ENCODE results near the gene CDKAL1.
A peak's percentile ranks its signal among the peaks of the same experiment; 100 is the strongest.
"Not testable (repeated sequence)": the region's sequence is repeated elsewhere in the genome, so short reads cannot be mapped to it uniquely, and the experiment has no call there.

CDKAL1 gene

DNA sequence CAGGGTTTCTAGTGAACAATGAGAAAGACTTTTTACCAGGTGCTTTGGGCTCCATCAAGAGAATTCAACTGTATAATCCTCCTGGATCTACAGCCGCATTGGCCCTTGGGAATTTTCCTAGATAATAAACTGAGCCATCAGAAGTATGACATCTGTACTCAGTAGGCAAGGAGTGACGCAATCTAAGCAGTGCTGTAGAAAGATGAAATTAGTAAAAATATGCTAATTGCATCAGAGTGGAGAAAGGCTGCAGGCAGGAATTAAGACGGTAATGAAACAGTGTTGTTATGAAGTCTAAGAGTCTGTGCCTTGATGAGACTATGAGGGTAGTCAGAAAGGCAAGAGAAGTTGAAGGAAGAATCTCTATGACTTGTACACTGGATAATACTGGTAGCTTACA lies 551.4 kb downstream of the CDKAL1 start:
- no peak for DNase-seq

DNA sequence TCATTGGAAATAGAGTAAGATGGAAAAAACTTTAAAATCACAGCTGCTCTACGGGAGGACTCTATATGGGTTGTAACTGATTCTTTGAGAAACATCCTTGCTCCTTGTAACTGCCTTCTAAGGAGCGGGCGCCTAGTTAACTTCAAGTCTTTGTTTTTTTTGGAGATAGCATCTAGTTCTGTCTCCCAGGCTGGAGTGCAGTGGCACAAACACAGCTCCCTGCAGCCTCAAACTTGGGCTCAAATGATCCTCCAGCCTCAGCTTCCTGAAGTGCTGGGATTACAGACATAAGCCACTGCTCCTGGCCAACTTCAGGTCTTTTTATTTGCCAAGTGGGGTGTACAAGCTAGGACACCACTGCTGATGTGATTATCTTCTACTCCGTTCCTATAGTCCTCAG lies 552.9 kb downstream of the CDKAL1 start:
- DNase-seq, result no peak

DNA sequence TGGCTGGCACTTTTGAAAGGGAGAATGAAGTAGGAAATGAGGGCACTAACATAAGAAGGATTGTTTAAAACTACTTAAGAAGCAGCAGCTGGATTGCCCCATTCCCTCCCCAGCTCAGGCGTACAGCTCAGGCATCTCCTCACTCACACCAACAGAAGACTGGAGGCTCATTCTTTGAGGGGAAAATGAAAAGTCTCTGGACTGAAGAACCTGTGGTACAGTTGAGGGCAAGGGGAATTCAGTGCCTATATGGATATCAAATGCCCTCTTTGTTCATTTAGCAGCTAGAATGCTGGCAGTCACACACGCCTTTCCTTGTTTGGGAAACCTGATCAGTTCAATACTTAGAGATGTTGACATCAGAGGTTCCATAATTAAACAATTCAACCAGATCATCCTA lies 557.2 kb downstream of the CDKAL1 start:
- no peak for DNase-seq

DNA sequence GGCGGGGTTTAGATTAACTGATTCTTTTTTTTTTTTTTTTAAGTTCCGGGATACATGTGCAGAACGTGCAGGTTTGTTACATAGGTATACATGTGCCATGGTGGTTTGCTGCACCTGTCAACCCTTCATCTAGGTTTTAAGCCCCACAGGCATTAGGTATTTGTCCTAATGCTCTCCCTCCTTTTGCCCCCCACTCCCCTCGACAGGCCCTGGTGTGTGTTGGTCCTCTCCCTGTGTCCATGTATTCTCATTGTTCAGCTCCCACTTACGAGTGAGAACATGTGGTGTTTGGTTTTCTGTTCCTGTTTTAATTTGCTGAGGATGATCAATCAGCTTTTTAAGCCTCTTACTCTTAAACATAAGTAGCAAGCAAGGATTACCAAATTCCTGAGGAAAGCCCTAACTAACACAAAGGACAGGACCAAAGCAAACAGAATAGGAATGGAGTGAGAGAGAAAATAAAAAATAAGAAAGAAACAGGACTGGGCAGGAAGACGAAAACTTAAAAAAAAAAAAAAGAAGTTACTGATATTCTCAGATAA lies 558.0 kb downstream of the CDKAL1 start:
- not testable (repeated sequence) for DNase-seq

DNA sequence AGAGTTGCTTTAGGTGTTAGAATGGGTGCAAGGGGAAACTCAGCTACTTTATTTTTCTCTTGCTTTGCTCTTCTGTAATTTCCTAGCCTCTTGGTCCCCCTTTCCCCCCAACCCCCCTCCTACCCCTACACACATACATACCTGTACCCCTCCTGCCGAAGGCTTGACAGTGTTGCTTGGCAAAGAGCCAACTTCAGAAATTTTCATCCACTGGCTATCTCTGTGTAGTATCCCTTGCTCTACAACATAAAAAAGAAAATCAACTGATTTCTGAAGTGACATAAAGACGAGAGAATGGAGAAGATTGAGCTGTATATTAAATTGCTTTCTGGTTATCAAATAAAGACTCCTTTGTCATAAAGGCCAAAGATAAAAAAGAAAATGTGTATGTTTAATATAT lies 561.2 kb downstream of the CDKAL1 start:
- no peak for DNase-seq

DNA sequence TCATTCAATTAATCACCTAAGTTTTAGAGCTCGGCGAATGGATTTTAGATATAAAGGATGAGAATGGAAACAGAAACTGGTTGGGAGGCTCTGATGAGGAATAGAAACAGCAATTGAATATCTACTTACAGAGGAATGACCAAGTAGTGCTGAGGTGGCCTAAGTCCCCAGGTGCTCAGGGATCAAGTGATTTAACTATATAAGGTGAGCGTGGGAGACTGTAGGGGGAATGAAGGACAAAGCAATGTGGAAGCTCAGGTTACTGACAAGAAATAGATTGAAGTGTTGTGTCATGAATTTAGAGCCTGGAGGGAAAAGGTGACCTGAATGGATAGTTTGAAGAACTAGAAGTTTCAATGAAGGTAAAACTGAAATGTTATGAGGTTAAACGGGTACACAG lies 563.9 kb downstream of the CDKAL1 start:
- no peak for DNase-seq

DNA sequence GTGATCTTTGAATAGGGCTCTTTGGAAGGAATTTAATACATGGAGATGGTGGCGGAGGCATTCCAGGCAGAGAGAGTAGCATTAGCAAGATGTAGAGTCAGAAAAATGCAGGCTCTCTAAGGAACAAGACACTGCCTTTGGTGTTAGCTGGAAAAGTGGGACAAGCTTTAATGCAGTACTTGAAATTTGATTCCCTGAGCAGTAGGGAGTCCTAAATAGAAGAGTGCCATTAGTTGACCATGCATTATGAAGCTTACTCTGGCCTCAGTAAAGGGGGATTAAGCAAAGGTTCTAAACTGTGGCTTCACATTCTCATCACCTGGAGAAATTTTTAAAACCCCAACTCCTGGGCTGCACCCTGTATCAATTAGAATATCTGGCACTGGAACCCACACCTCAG lies 564.5 kb downstream of the CDKAL1 start:
- DNase-seq, result peak; percentile 74

DNA sequence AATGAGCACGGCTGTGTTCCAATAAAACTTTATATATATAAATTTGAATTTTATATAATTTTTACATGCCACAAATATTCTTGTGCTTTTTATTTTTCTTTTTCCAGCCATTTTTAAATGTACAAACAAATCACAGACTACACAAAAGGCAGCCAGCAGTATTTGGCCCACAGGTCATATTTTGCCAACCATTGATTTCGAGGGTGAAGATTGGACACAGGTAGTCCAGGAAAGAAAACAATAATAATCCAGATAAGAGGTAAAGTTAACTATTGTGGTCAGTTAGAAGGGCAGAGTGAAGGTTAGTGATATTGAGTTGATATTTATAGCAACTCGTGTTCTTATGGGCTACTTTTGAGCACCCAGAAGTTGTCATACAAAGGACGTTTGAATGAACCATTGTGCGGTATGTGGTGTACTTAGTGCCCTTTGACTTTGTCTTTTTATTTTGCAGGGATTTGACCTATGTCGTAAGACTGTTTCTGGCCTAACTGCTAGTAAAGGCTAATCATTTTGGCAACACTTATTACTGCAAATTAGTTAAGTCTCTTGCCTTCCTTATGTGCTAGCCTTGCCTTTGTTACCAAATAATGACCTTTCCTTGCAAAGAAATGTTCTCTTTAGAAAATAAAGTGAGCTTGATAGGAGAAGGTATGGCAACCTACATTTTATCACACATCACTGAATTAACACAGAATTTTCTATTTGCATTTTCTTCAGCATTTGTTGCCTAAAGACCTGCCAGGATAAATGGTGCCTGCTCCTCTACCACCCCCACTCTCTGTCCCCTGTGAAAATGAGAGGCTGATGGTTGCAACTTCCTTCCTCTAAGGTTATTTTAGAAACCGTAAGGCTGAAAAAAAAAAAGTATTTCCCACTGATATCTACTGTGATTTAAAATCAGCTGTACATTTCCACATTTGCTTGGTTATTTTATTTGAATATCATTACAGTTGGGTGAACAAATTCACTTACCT lies 565.4 kb downstream of the CDKAL1 start:
- DNase-seq, result no peak

DNA sequence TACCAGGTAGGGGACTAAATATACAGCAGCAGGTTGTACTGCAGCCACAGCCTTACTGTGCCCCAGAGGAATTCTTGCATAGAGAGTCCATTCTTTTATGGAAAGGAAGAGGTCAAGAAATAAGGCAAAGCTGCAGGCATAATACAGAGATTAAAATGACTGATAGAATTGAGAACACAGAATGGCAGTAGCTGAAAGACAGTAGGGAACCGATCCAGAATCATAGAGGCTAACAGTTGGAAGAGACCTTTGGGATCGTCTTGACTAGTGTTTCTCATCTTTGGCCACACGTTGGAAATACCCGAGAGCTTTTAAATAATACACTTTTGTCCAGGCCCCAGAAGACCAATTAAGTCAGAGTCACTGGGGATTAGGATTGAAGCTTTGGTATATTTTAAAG lies 566.7 kb downstream of the CDKAL1 start:
- DNase-seq, result no peak

DNA sequence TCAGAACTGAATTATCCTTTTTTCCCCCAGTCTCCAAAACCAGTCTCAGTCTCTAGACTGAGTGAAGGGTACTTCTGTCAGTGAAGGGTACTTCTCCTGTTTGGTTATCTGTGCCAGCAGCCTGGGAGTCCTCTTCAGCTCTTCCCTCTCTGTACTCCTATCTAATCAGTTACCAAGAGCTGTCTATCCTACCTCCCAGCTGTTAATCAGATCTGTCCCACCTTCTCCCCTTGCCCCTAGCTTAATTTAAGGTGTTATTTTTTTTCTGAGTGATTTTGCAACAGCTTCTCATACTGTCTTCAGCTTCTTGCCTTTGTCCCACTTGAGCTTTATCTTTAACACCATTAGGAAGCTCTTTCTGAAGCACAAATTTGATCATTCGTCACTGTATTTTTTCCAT lies 567.4 kb downstream of the CDKAL1 start:
- peak; percentile 63 for DNase-seq

DNA sequence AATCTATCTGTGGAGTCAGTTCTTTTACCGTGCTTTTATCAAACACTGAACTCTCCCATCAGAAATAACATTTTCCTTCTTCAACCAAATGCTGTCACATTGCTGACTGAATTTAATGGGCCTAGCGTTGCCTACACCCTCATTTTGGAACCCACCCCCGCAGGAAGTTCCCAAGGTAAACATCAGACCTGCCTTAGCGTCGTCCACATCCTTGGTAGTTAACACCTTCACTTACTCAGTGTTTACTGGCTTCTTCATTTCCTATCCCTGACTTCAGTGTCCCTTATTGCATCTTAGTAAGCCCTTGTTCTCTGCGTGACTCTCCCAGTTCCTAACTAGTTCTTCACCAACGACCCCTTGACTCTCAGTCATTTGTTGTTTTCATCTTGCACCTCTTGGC lies 567.9 kb downstream of the CDKAL1 start:
- no peak for DNase-seq

DNA sequence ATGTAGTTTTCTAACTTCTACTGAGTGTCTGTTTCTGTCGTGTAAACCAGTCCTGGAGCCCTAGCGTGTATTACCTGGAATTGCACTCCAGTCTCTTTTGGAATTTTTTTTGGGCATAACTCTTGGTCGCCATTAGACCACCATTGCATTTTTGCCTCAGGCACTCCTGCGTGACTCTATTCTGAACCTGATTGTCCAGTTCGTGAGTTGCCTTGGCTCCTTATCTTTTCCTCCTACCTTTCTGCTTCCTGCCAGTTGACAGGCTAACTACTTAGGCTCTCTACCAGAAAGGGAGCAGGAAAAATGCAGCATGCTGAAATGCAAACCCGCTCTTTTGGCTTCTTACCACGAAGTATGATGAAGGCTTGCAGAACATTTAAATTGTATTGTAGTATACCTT lies 568.4 kb downstream of the CDKAL1 start:
- DNase-seq, result peak; percentile 42

DNA sequence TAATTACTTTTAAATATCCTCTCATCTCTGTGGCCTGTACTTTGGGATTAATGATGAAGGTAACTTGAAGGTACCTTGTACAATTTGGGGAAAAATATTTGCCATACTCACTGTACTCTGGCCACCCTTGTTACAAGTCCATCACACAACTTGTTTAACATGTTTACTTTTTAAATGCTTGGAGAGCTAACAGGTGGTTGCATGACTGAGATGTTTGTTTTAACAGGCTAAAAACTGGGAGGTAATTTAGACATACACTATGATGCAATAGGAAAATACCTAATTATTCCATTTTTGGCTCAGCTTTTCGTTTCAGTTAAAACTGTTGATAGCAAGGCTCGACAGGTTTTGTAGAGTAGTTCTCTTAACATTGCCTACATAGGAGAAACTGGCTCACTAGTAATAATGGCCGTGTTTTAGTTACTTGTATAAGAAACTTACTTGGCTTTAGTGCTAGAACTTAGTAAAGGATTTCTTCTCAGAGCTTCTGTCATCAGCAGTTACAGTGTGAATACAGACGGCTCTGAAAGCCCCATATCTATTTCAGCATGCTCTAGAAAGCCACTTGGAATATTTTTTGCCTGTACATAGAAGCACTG lies 569.5 kb downstream of the CDKAL1 start:
- DNase-seq, result peak; percentile 91

DNA sequence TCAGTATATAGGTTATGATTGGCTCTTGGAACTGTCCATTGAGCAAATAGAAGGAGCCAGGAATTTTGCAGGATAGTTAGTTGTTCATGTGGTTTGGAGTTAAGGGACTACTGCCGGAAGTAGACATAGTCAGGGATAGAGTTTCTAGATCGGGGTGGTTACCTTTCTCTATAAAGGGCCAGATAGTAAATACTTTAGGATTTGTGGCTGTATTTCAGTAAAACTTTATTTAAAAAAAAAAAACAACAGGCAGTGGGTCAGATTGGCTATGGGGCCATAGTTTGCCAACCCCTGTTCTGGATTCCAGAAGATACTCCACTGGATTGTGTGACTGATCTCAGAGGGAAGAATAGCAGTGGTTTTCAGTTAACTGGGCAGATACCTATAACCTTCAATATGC lies 570.0 kb downstream of the CDKAL1 start:
- peak; percentile 81 for DNase-seq

DNA sequence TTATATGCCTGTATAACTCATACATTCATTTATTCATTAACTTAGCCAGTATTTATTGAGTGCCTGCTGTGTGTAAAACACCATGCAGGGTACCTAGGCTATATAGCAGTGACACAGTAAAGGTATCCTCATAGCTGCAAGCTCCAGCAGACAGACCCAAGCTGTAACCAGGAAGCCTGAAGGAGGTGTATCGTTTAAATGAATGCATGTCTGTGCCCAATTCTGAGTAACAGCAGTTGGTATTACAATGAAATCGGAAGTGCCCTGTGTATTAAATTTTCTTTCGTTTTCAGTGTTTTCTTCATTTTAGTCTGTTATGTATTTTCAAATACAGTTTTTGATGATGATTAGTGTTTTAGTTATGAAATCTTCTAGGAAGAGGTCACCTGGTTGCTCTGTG lies 573.5 kb downstream of the CDKAL1 start:
- DNase-seq, result no peak

DNA sequence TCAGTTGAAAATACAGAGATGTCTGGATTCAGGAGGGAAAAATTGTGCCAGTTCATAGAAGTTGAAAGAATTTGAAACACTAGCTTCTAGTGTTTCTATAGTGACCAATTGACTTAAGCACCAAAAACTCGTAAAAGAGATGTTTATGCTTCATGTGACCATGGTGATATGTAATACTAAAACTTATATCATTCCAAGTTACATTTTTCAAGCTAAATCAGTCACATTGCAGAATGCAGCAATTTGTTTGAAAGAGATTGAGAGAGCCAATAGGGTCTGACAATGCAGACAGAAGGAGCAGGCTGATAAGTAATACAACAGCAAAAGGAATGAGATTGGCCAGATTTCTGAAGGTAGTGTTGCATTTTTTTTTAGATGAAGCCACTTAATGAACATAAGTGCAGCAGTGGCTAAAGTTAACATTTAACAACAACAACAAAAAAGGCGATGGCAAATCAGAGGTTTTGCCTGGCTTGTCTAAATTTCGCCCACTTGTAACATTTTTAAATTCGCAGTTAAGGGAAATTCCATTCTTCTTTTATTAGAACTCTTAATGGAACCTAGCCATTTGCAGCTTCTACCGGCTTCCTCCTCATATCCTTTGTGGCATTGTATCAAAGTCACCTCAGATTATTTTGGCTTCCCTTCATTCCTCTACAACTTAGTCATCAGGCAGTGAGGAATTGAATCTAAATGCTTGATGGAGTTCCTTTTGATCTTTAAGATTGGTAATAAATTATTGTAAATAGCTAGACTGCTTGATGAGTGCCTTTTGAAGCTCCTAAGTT lies 575.3 kb downstream of the CDKAL1 start:
- no peak for DNase-seq

DNA sequence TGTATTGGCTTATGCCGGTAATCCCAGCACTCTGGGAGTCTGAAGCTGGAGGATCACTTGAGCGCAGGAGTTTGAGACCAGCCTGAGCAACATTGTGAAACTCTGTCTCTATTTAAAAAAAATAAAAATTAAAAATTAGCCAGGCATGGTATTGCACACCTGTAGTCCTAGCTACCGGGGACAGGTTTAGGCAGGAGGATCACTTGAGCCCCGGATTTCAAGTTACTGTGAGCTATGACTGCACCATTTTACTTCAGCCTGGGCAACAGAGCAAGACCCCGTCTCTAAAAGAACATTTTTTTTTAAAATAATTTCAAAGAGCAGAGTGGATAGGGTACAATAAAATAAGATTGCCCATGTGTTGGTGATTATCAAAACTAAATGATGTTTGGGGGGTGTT lies 576.4 kb downstream of the CDKAL1 start:
- DNase-seq, result no peak

DNA sequence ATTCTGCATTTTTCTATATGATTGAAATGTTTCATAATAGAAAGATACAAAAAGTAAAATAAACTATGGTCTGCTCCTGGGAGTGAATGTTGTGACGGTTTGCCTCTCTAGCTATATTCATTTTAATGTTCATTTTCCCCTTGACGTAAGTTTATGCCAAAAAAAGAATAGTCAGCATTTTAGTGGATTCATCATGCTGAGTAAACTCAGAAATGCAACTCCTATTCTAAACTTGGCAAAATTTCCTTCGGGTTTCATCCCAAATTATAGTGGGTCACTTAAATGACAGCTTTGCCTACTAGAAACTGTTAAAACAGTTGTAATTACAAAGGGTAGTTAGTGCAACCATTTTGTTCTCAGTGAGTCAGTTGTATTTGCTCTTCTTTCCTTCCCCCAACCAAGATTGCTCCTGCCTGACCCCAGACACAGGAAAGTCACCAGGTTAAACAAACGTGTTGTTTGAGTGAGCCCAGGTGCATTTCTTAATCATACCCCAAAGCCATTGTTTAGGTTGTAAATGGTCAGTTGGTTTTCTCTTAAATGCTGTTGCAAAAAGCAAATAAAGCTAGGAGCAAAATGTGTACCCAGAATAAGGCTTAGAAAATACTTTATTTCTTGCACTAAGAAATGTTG lies 577.0 kb downstream of the CDKAL1 start:
- DNase-seq, result peak; percentile 38

DNA sequence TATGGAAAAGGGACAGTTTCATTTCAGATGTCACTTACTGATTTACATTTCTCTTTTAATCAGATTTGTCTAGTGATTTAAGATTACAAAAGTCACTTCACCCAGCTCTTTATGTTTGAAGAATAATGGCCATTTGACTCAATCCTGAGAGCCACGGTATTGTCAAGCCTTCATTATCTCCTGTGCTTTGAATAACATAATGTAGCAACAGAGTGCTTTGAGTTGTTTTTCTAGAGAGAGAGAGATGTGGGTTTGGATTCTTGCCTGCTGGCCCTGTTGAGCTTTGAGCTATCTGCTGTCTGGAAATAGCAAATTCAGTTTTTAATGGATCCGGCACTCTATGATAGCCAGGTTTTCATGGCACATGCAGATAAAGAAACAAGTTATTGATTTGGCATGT lies 580.9 kb downstream of the CDKAL1 start:
- DNase-seq, result no peak

DNA sequence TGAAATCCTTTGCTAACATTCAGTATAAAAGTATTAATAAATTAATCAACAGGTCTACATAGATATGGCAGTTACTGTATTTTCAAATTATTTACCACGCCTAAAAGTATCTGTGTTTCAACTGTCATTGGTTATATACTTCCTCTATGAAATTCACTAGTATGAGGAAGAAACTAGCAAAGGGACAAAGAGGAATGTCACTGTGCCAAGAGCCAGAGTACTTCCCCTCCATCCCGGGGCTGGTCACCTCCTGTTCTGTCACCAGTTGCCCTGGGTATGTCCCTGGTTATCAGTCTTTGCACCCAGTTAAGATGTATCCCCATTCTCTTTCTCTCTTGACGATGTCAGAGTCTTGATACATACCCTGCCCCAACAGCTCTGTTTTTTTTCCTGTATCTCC lies 582.5 kb downstream of the CDKAL1 start:
- DNase-seq, result no peak

DNA sequence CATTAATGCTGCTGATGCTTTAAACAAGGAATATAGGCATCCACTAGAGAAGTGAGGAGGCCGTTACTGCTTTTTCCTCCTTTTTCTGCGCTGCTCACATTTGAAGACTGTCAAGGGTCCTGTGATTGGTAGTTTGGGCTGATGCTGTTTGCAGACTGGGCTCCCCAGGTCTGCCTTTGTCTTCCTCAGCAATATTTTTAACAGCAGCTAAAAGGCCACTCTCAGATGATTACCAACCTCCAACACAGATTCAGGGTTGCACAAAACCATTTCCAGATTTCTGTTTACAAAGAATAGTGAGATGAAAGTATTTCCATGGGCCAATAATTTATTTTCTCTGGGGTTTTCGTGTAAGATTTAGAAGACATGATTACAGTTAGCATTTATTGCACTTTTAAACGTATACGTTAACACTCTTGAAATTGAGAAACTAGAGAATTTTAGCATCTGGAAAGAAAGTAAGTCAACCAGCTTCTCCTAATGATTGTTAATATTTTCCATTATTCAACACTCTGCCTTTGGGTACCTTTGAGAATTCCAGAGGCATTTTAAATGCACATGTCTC lies 584.0 kb downstream of the CDKAL1 start:
- DNase-seq, result no peak

DNA sequence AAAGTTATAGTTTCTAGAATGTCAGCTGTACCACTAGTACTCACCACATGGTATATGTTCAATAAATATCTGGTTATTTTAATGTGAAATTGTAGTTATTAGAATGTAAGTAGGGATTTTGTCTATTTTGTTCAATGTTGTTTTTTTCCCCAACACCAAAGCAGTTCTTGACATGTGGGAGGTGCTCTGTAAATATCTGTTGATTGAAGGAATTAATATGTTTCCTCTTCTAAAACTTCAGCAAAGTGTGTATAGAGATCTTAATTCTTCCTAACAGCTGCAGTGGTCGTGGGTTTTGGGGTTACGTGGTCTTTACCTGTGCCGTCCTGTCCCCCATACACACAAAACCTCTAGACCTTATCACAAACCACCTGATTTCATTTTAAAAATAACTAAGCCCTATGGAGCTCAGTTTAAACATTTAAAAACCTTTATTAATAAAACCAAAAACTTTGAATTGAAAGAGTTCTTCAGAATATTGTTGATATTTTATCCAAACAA lies 587.4 kb downstream of the CDKAL1 start:
- DNase-seq, result no peak

Data from NCI-H510A treated with DMSO at 0.1 percent for 48 hours (cell line).